Breast epithelium (tissue), 4 donors: ENCODE measurements around the gene DENND6A. TPM values are rescaled to one million over a fixed set of nuclear protein-coding genes. Genes with fewer than 3 reads are reported as not detected.

Experiments
- DNase-seq, 2 donors: peaks; one replicate each; pipeline ENCODE4 v3.0.0-alpha.2; 2019; ENCODE audit warnings: low spot score in 2 of 2
- H3K27ac ChIP-seq, 2 donors: fragments of 200-600 bp; sonication (generic) in 1 of 2; one replicate each; pipeline ENCODE4 v1.5.1; 2016 to 2019; ENCODE audit warnings: mild to moderate bottlenecking in 1 of 2
- H3K27me3 ChIP-seq, 2 donors: fragments of 200-600 bp; sonication (generic) in 1 of 2; one replicate each; pipeline versions ENCODE4 v1.5.1 to v1.6.0; 2017 to 2019; ENCODE audit warnings: control low read depth in 1 of 2, mild to moderate bottlenecking in 1 of 2
- H3K36me3 ChIP-seq: fragments of 200-600 bp; one replicate; pipeline ENCODE4 v1.5.1; 2019
- H3K4me1 ChIP-seq, 2 donors: fragments of 200-600 bp; sonication (generic); one replicate each; pipeline ENCODE4 v1.5.1; 2016 to 2019; ENCODE audit warnings: control low read depth in 1 of 2
- H3K4me3 ChIP-seq, 3 donors: fragments of 200-600 bp; sonication (generic); 1 replicate in 2 of 3; 2 replicates in 1 of 3; pipeline ENCODE4 v1.5.1; 2016 to 2019; ENCODE audit warnings: mild to moderate bottlenecking in 3 of 3, moderate library complexity in 2 of 3
- H3K9me3 ChIP-seq, 2 donors: fragments of 200-600 bp; sonication (generic) in 1 of 2; one replicate each; pipeline ENCODE4 v1.5.1; 2016 to 2019; ENCODE audit warnings: control low read depth in 1 of 2
- POLR2A ChIP-seq: fragments of 450-650 bp; IDR thresholded peaks from one replicate; pipeline ENCODE4 v1.6.1; 2016; ENCODE audit warnings: antibody characterized with exemption, mild to moderate bottlenecking, moderate library complexity
- POLR2AphosphoS5 ChIP-seq, 3 donors: sonication (generic); formaldehyde crosslinking; IDR thresholded peaks; one replicate each; pipeline ENCODE4 v1.6.1; 2017; ENCODE audit warnings: antibody characterized with exemption in 3 of 3
- intact Hi-C: fragments of 100-400 bp; cut with DNase I; formaldehyde crosslinking; loops from one replicate; pipeline ENCODE4 v1.15.1; 2023; ENCODE audit warnings: low total_unique reads
- total RNA-seq, 3 donors: library from RNA; depleted of rRNA; stranded (reverse); fragments of >200 nt; gene quantifications; one replicate each; pipeline ENCODE4 v1.1.0, GENCODE V29; 2016
- TF ChIP-seq, protein P1 (sequence below), 3 donors: fragments of 450-650 bp; IDR thresholded peaks; one replicate each; pipeline ENCODE4 v1.5.1; 2016 to 2017; ENCODE audit warnings: antibody characterized with exemption in 3 of 3, mild to moderate bottlenecking in 3 of 3, moderate library complexity in 3 of 3

Gene DENND6A, protein sequence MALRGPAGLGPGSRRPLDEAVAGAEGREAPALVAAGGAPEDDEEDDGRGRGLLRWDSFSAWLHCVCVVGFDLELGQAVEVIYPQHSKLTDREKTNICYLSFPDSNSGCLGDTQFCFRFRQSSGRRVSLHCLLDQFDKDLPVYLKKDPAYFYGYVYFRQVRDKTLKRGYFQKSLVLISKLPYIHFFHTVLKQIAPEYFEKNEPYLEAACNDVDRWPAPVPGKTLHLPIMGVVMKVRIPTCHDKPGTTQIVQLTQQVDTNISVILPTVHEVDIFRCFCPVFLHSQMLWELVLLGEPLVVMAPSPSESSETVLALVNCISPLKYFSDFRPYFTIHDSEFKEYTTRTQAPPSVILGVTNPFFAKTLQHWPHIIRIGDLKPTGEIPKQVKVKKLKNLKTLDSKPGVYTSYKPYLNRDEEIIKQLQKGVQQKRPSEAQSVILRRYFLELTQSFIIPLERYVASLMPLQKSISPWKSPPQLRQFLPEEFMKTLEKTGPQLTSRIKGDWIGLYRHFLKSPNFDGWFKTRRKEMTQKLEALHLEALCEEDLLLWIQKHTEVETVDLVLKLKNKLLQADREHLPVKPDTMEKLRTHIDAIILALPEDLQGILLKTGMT
- total RNA-seq: 10 to 100 TPM; 33.1 to 56.2 (median 38.0) TPM

GRCh38 chr3:57692396-57693147 lies at the start of gene DENND6A:
TSS of gene DENND6A (minus strand) at chr3:57693077. CDS start at chr3:57693018, 59 bp downstream.
- Histone ChIP-seq H3K9me3 (no peaks in the 10 kb centered on the region), H3K27me3 (no peaks in the 10 kb centered on the region), H3K4me3 (peak within 1 kb of the TSS; percentile 90 to 99 (median 95)), H3K4me1 (no peaks in the 10 kb centered on the region), H3K27ac (peak within 1 kb of the TSS; percentile 98 to 99), H3K36me3 (no peaks in the 10 kb centered on the region)
- DNase-seq: peak; percentile 70 to 95
- peak; percentile 98 to 99 (median 98) for TF ChIP-seq POLR2AphosphoS5 (IDR thresholded peaks at IDR 0.05)
- TF ChIP-seq, protein P1, sequence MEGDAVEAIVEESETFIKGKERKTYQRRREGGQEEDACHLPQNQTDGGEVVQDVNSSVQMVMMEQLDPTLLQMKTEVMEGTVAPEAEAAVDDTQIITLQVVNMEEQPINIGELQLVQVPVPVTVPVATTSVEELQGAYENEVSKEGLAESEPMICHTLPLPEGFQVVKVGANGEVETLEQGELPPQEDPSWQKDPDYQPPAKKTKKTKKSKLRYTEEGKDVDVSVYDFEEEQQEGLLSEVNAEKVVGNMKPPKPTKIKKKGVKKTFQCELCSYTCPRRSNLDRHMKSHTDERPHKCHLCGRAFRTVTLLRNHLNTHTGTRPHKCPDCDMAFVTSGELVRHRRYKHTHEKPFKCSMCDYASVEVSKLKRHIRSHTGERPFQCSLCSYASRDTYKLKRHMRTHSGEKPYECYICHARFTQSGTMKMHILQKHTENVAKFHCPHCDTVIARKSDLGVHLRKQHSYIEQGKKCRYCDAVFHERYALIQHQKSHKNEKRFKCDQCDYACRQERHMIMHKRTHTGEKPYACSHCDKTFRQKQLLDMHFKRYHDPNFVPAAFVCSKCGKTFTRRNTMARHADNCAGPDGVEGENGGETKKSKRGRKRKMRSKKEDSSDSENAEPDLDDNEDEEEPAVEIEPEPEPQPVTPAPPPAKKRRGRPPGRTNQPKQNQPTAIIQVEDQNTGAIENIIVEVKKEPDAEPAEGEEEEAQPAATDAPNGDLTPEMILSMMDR (IDR thresholded peaks at IDR 0.05): peak in 1 of 3 donors; percentile 26
- TF ChIP-seq POLR2A: peak; percentile 96
- intact Hi-C loops: loop anchor here (5.0 kb wide), 1 partner anchor 65 kb away; the partner anchor contains the start of gene SLMAP

DNA sequence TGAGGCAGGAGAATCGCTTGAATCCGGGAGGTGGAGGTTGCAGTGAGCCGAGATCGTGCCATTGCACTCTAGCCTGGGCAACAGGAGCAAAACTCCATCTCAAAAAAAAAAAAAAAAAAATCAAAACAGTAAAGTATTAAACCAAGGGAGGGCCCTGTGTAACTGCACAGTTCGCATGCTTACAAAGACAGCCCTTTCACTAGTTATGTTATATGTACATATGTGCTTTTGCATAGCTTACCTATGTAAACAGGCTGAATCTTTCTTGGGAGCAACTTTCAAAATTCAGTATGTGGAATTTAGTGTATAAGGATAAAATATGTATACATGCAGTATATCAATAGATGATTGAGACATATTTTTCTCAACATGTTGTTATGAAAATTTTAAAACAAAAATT lies 47.1 kb upstream of the DENND6A start:
- Histone ChIP-seq H3K36me3 (no peaks in the 10 kb centered on the region), H3K4me3 (no peak overlapping the region), H3K27ac (no peak overlapping the region), H3K9me3 (no peaks in the 10 kb centered on the region), H3K27me3 (no peaks in the 10 kb centered on the region), H3K4me1 (no peaks in the 10 kb centered on the region)
- TF ChIP-seq POLR2A (no peak), POLR2AphosphoS5 (IDR thresholded peaks at IDR 0.05) (no peak)
- TF ChIP-seq, protein P1 (IDR thresholded peaks at IDR 0.05): no peak
- intact Hi-C loops: no loop called here
- no peak for DNase-seq

DNA sequence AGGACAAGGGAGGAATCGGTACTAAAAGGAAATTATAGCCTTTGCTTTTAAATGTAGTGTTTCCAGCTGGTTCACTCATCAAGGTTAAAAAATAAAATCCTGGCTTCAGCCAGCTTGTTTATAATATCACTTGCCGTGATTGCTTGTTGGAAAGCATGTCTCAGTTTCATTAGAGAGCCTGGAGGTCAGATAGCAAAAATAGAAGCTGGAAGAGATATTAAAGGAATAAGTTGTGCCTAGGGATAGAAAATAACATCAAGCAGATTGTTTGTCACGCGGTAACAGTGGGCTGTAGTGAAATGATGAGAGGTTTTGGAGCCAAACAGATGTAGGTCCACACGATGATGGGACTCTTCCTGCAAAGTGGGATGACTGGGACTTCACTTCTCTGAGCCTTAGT lies 45.5 kb upstream of the DENND6A start:
- H3K9me3 ChIP-seq: no peaks in the 10 kb centered on the region
- no peak overlapping the region for H3K27ac ChIP-seq
- no peaks in the 10 kb centered on the region for H3K4me1 ChIP-seq
- H3K4me3 ChIP-seq: no peak overlapping the region
- no peak for DNase-seq
- intact Hi-C loops: no loop called here
- TF ChIP-seq POLR2A (no peak), POLR2AphosphoS5 (IDR thresholded peaks at IDR 0.05) (no peak)
- TF ChIP-seq, protein P1 (IDR thresholded peaks at IDR 0.05): no peak
- no peaks in the 10 kb centered on the region for H3K27me3 ChIP-seq
- H3K36me3 ChIP-seq: no peaks in the 10 kb centered on the region

DNA sequence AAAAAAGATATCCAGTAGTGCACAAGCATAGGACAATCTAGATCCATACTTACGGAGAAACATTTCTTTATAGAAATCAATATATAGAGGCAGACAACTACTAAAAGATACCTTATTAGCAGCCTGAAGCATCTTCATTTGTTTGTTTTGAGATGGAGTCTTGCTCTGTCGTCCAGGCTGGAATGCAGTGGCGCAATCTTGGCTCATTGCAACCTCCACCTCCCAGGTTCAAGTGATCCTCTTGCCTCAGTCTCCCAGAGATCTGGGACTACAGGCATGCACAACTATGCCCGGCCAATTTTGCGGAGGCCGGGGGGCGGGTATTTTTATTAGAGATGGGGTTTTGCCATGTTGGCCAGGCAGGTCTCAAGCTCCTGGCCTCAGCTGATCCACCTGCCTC lies 45.0 kb upstream of the DENND6A start:
- no peak for TF ChIP-seq POLR2AphosphoS5 (IDR thresholded peaks at IDR 0.05)
- TF ChIP-seq POLR2A: no peak
- TF ChIP-seq, protein P1 (IDR thresholded peaks at IDR 0.05): no peak
- Histone ChIP-seq H3K4me3 (no peak overlapping the region), H3K27ac (no peak overlapping the region), H3K27me3 (no peaks in the 10 kb centered on the region), H3K36me3 (no peaks in the 10 kb centered on the region), H3K4me1 (no peaks in the 10 kb centered on the region), H3K9me3 (no peaks in the 10 kb centered on the region)
- DNase-seq: no peak
- intact Hi-C loops: no loop called here
